Mucosa of descending colon (tissue), 3 donors: ENCODE data around the gene TREM1. TPM values are rescaled to one million over a fixed set of nuclear protein-coding genes. Genes with fewer than 3 reads are reported as not detected.
A peak's percentile ranks its signal among the peaks of the same experiment; 100 is the strongest.

Experiments used
- ATAC-seq: fragments of 200-7000 bp; cut with Tn5 transposase; one replicate; pipeline ENCODE4 v1.9.1; 2020; ENCODE audit warnings: mild to moderate bottlenecking, moderate library complexity
- DNase-seq, 3 donors: peaks; one replicate each; pipeline ENCODE4 v3.0.0-alpha.2; 2020
- H3K36me3 ChIP-seq: fragments of 200-600 bp; one replicate; pipeline ENCODE4 v1.8.0; 2021; ENCODE audit warnings: low read depth, mild to moderate bottlenecking
- H3K4me1 ChIP-seq: fragments of 200-600 bp; one replicate; pipeline ENCODE4 v1.8.0; 2021; ENCODE audit warnings: low read depth, mild to moderate bottlenecking
- H3K4me3 ChIP-seq: fragments of 200-600 bp; one replicate; pipeline ENCODE4 v1.8.0; 2021; ENCODE audit warnings: mild to moderate bottlenecking
- H3K9me3 ChIP-seq: fragments of 200-600 bp; one replicate; pipeline ENCODE4 v1.8.0; 2021; ENCODE audit warnings: mild to moderate bottlenecking
- intact Hi-C, 2 donors: fragments of 100-400 bp; cut with DNase I in 1 of 2; cut with micrococcal nuclease in 1 of 2; formaldehyde crosslinking; loops; one replicate each; pipeline versions ENCODE4 v1.11.0 to v1.11.1; 2022; cut with DNase I, micrococcal nuclease
- long read RNA-seq, 2 donors: library from polyadenylated mRNA; unstranded; transcript quantifications; one replicate each; pipeline ENCODE4 v2.0.0, GENCODE V29; 2019 to 2021
- total RNA-seq, 3 donors: library from RNA; stranded (reverse); fragmentation: NEBNext Ultra II Directional in 2 of 3; extraction: Animal tissue kit (Norgen Biotek cat#: 25700) in 2 of 3; gene quantifications; one replicate each; pipeline versions ENCODE4 v1.2.1 to v1.2.4, GENCODE V29; 2021 to 2023
- TF ChIP-seq, protein P1 (sequence below): fragments of 200-600 bp; IDR thresholded peaks from one replicate; pipeline ENCODE4 v1.8.0; 2022; ENCODE audit warnings: antibody characterized with exemption, mild to moderate bottlenecking
- donor health status: DM: no; HTN: no; CAD: no; lungs with moderate emphysema.
- donor health status: DM: no; HTN: no; CAD: no.
- donor health status: DM: no; HTN: yes; CAD: no.

TREM1 gene
- 1 to 10 TPM in 2 of 3 donors, not detected in 1; 1.2 to 2.0 TPM for total RNA-seq
- long read RNA-seq, donor 1 = 0 reads
- long read RNA-seq, donor 2 = 0 reads

DNA sequence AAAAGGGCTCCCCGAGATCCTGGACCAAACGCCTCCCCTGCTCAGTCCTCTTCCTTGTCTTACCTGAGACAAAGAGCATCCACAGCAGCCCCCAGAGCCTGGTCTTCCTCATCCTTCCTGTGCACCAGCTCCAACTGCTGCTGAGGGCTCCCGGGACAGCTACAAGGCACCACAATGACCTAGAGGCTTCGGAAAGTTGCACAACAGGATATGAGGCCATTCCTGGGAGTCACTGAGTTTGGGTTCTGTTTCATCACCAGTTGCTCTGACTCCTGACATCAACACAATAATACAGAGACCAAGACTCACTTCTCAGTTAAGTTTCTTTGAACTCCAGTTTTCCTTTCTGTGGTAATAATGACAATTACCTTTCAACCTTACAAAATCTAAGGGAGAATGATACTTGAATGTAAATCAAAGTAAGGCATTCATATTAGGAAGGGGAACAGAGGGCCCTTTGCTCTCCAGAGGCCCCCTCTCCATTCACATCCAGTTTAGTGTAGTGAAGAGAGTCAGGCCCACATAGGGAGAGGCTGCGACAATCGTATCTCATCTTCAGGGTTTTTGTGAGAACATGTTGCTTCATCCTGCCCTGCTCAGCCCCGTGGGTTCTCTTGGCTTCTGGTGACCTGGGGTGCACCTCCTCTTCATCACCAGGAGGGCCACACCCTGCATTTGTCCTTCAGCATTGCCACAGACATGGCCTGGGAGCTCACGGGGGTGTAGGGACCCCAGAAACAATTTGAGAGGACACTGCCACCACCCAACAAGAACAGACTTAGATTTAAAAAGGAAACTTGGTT is at the start of gene TREM1:
Gene TREM1 (minus strand): TSS at position 139 of the 803 bp plus-strand sequence. CDS start 27 bp downstream, at position 112.
- peak; percentile 55 for ATAC-seq

GRCh38 chr6:41335943-41336342 is 49.5 kb upstream of the TREM1 start:
- Histone ChIP-seq H3K4me3 (no peak overlapping the region), H3K4me1 (no peaks in the 10 kb centered on the region), H3K36me3 (no peaks in the 10 kb centered on the region), H3K9me3 (no peaks in the 10 kb centered on the region)
- intact Hi-C loops = no loop called here
- TF ChIP-seq, protein P1, sequence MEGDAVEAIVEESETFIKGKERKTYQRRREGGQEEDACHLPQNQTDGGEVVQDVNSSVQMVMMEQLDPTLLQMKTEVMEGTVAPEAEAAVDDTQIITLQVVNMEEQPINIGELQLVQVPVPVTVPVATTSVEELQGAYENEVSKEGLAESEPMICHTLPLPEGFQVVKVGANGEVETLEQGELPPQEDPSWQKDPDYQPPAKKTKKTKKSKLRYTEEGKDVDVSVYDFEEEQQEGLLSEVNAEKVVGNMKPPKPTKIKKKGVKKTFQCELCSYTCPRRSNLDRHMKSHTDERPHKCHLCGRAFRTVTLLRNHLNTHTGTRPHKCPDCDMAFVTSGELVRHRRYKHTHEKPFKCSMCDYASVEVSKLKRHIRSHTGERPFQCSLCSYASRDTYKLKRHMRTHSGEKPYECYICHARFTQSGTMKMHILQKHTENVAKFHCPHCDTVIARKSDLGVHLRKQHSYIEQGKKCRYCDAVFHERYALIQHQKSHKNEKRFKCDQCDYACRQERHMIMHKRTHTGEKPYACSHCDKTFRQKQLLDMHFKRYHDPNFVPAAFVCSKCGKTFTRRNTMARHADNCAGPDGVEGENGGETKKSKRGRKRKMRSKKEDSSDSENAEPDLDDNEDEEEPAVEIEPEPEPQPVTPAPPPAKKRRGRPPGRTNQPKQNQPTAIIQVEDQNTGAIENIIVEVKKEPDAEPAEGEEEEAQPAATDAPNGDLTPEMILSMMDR = no peak
- DNase-seq = no peak
- no peak for ATAC-seq

More for the DNA sequence above, at the start of gene TREM1:
- Histone ChIP-seq H3K4me3 (no peak within 1 kb of the TSS), H3K36me3 (no peaks in the 10 kb centered on the region), H3K9me3 (no peaks in the 10 kb centered on the region), H3K4me1 (no peaks in the 10 kb centered on the region)
- TF ChIP-seq, protein P1 = no peak
- DNase-seq = peak in 1 of 3 donors; percentile 23
- intact Hi-C loops = no loop called here

- no peak for ATAC-seq
- H3K9me3 ChIP-seq = no peaks in the 10 kb centered on the region
- H3K36me3 ChIP-seq = no peaks in the 10 kb centered on the region
- no peak for DNase-seq
- H3K4me3 ChIP-seq = no peak within 1 kb of the TSS
- no peaks in the 10 kb centered on the region for H3K4me1 ChIP-seq
- intact Hi-C loops = no loop called here
- TF ChIP-seq, protein P1 = no peak
Measured at GRCh38 chr6:41335296-41335695, 48.8 kb upstream of the TREM1 start, which contains the start of gene NCR2. NCR2 (plus strand) TSS chr6:41335608; CDS start chr6:41335877, 269 bp downstream.

DNA sequence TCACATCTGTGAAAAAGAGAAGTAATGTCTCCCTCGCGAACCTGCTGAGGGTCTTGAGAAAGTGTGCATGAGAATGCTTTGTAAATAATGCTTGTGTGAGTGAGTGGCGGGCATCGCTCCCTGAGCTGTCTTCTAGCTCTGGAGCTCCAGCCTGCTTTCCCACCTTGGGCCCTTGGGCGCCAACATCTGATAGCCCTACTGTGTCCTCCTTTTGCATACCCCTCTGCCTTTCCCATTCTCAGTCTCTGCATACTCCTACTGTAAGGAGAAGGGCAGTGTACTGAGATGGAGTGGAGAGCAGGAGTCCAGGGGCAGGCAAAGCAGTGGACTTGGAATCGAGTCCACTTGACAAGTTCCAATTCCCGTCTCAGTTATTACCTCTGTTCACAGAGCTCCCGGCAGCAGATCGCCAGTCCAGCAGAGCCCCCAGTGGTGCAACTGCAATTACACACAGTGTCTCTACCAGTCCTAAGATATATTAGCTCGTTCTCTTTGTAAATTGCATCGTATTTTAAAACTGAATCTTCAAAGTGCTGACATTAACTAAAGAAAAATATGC is 48.1 kb upstream of the TREM1 start:
- Histone ChIP-seq H3K36me3 (no peaks in the 10 kb centered on the region), H3K9me3 (no peaks in the 10 kb centered on the region), H3K4me1 (no peaks in the 10 kb centered on the region), H3K4me3 (no peak overlapping the region)
- no peak for DNase-seq
- ATAC-seq = peak; percentile 21
- intact Hi-C loops = no loop called here
- TF ChIP-seq, protein P1 = no peak

DNA sequence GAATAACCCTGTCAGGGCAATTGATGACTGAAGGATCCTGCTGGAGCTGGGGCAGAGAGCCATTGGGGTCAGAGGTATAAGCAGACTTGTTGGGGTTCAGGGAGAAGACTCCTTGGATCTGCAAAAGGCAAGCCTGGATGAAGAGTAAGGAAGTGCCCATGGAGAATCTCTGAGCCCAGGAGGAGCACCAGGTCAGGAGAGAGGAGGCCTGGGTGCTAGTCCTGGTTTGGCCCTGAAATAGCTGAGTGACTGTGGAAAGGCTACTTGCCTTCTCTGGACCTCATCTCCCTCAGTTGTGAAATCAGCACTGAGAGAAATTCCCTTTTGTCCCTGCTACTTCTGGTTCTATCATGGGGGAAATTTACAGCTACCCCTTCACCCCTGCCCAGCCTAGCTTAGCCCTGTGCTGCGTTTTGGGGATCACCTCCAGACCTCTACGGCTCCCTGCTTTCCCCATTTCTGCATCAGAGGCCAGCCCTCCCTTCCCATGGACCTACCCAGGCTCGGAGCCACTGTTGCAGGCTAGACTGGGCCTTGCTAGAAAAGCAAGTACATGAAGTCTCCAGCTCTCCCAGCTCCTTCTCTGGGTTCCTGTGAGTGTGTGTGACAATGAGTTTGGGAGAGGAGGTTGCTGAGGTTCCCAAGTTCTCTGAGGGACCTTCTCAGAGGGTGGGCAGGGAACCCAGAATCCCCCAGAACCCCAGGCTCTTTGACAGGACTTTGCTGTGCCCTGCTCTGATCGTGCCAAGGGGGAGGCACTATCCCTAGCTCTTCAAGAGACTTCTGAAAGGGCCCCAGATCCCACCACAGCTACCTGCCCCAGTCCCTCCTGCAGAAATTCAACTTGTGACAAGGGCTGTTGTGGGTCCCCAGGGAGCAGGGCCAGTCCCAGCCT is 46.6 kb upstream of the TREM1 start:
- Histone ChIP-seq H3K36me3 (no peaks in the 10 kb centered on the region), H3K4me1 (no peaks in the 10 kb centered on the region), H3K9me3 (no peaks in the 10 kb centered on the region), H3K4me3 (no peak overlapping the region)
- intact Hi-C loops = no loop called here
- DNase-seq = no peak
- TF ChIP-seq, protein P1 = no peak
- ATAC-seq = no peak
